GM12878 (cell line): ENCODE data around the gene GLIPR1L1. TPM values are rescaled to one million over a fixed set of nuclear protein-coding genes. Genes with fewer than 3 reads are reported as not detected.

Experiments
- E4F1 ChIP-seq: fragments of 450-650 bp; IDR thresholded peaks from 2 replicates; pipeline ENCODE4 v1.6.1; 2018; ENCODE audit warnings: borderline replicate concordance, mild to moderate bottlenecking; ENCODE audit not compliant: partially characterized antibody
- ELK1 ChIP-seq: IDR thresholded peaks from 2 replicates; pipeline ENCODE4 v1.6.1; 2012; ENCODE audit warnings: low read depth, low read length, improper control_type of control experiment
- FOXM1 ChIP-seq: IDR thresholded peaks from 2 replicates; pipeline ENCODE4 v1.6.1; 2012; ENCODE audit warnings: low read depth, mild to moderate bottlenecking, inconsistent platforms, low read length, moderate library complexity
- IRF3 ChIP-seq: fragments of 450-650 bp; IDR thresholded peaks from 2 replicates; pipeline ENCODE4 v1.6.1; 2014; ENCODE audit warnings: mild to moderate bottlenecking
- NBN ChIP-seq: fragments of 450-650 bp; IDR thresholded peaks from 2 replicates; pipeline ENCODE4 v1.6.1; 2016
- NFIC ChIP-seq: IDR thresholded peaks from 2 replicates; pipeline ENCODE4 v1.6.1; 2012; ENCODE audit warnings: low read depth, mild to moderate bottlenecking, inconsistent platforms, low read length, moderate library complexity
- PAX5 ChIP-seq: IDR thresholded peaks from 2 replicates; pipeline ENCODE4 v1.6.1; 2011; ENCODE audit warnings: low read depth, low read length, borderline replicate concordance
- PKNOX1 ChIP-seq: fragments of 450-650 bp; IDR thresholded peaks from 2 replicates; pipeline ENCODE4 v1.6.1; 2016; ENCODE audit warnings: mild to moderate bottlenecking
- POU2F2 ChIP-seq: IDR thresholded peaks from 3 replicates; pipeline ENCODE4 v1.6.1; 2011; ENCODE audit warnings: low read depth, mild to moderate bottlenecking, low read length, borderline replicate concordance
- SPI1 ChIP-seq: IDR thresholded peaks from 2 replicates; pipeline ENCODE4 v1.6.1; 2011; ENCODE audit warnings: low read depth, mild to moderate bottlenecking, low read length, moderate library complexity, borderline replicate concordance; ENCODE audit not compliant: insufficient read depth
- YBX1 ChIP-seq: fragments of 450-650 bp; IDR thresholded peaks from 2 replicates; pipeline ENCODE4 v1.6.1; 2016; ENCODE audit warnings: antibody characterized with exemption
- ZBTB11 ChIP-seq: fragments of 450-650 bp; formaldehyde crosslinking; IDR thresholded peaks from 2 replicates; pipeline ENCODE4 v1.5.0; 2022; ENCODE audit warnings: mild to moderate bottlenecking, missing genetic modification characterization
- ZNF622 ChIP-seq: fragments of 450-650 bp; IDR thresholded peaks from 2 replicates; pipeline ENCODE4 v1.6.1; 2017; ENCODE audit warnings: mild to moderate bottlenecking, inconsistent platforms
- ZNF687 ChIP-seq: fragments of 450-650 bp; IDR thresholded peaks from 2 replicates; pipeline ENCODE4 v1.6.1; 2017; ENCODE audit warnings: mild to moderate bottlenecking, moderate library complexity
- polyA plus RNA-seq, 11 experiments: library from polyadenylated mRNA; depleted of rRNA in 4 of 11; unstranded in 6 of 11; stranded (reverse) in 5 of 11; fragments of >200 nt; fragmentation: Nextera tagmentation in 4 of 11; fragmentation: Illumina TruSeq in 1 of 11; extraction: Ambion mirVana in 4 of 11; extraction: Trizol in 1 of 11; gene quantifications; 1 replicate in 1 of 11; 2 replicates in 10 of 11; pipeline versions ENCODE4 v1.2.1 to v1.2.3, GENCODE V29; 2011 to 2016; ENCODE audit warnings: inconsistent platforms in 2 of 11, missing spikeins in 2 of 11, low read depth in 1 of 11
- total RNA-seq, 4 experiments: library from RNA; depleted of rRNA in 3 of 4; stranded (reverse); fragments of >200 nt in 3 of 4; fragmentation: Illumina TruSeq in 1 of 4; extraction: Trizol in 1 of 4; gene quantifications; 2 replicates each; pipeline versions ENCODE4 v1.2.1 to v1.2.3, GENCODE V29; 2013 to 2021

Gene GLIPR1L1
- total and polyA plus RNA-seq, 10 of the 15 experiments (the other 5 are each of a cell fraction or from before 2014, with no cell fraction given) = 0.10 to 0.47 (median 0.13) TPM; not detected in 7

GRCh38 chr12:75329918-75330826 lies 4.3 kb upstream of the GLIPR1L1 start, which contains the start of gene CAPS2 (continued):
- TF ChIP-seq ZBTB11 (CRISPR knock-in tag) (no peak), NBN (no peak), ELK1 (peak; percentile 16; the same call in 1 of the 2 replicates), POU2F2 (peak; percentile 68; the same call in 2 of the 3 replicates), IRF3 (no peak), FOXM1 (peak; percentile 81; the same call in 1 of the 2 replicates), ZNF622 (no peak), NFIC (no peak; the same call in 1 of the 2 replicates), ZNF687 (no peak), PKNOX1 (peak; percentile 40; the same call in 1 of the 2 replicates), YBX1 (no peak), PAX5 (peak; percentile 68; the same call in 1 of the 2 replicates), E4F1 (no peak), SPI1 (peak; percentile 54; the same call in 1 of the 2 replicates)
